ENCODE data around the gene MADD. TPM values are rescaled to one million over a fixed set of nuclear protein-coding genes. Genes with fewer than 3 reads are reported as not detected.

The MADD gene
- total RNA-seq, 2 experiments from 2014 or later: 161 to 178 TPM

GRCh38 chr11:47259232-47259977, 10.5 kb upstream of the MADD start:
- ChIA-PET CTCF (interaction anchor here (0.6 to 2.0 kb wide), 11 partner anchors 8 to 150 kb away, joined by 3 to 13 read pairs (median 6); partner anchors contain the start of gene ACP2), POLR2A (interaction anchor here (1.1 to 2.7 kb wide), 7 partner anchors 9 to 82 kb away, joined by 3 to 19 read pairs (median 4); partner anchors contain the start of genes ACP2, ARFGAP2 and DDB2)
- no peaks in the 10 kb centered on the region for H3K9me3 Mint-ChIP-seq
- Histone ChIP-seq H3K27me3 (ENCODE audit: control insufficient read depth in 1 of 2, insufficient read depth in 2 of 2, low read length in 2 of 2) (no peaks in the 10 kb centered on the region), H3K9me3 (ENCODE audit: control insufficient read depth in 1 of 2, insufficient read depth in 1 of 2, low read length in 2 of 2) (no peaks in the 10 kb centered on the region), H3K27ac (ENCODE audit: low read depth in 1 of 2, low read length in 2 of 2) (no peak overlapping the region), H3K4me1 (ENCODE audit: insufficient read depth, low read length) (peaks cover 17% of the 10 kb centered on the region), H3K4me3 (ENCODE audit: low read length) (no peak overlapping the region), H3K36me3 (ENCODE audit: insufficient read depth, low read length) (no peaks in the 10 kb centered on the region)
- H3K27me3 Mint-ChIP-seq: no peaks in the 10 kb centered on the region
- H3K4me1 Mint-ChIP-seq (ENCODE audit: low read depth): peaks cover 14% of the 10 kb centered on the region
- H3K27ac Mint-ChIP-seq: no peak overlapping the region
- DNase-seq (peak in 8 of 14 experiments; percentile 9 to 61 (median 30)), ATAC-seq (ENCODE audit: poor library complexity) (peak; percentile 82)
- no peak overlapping the region for H3K4me3 Mint-ChIP-seq
- peak; percentile 47 for TF ChIP-seq CTCF (IDR thresholded peaks at IDR 0.05)
- no peaks in the 10 kb centered on the region for H3K36me3 Mint-ChIP-seq (ENCODE audit: low read depth)
- intact Hi-C loops (cut with DNase I, micrococcal nuclease): loop anchor here in 1 of 2 experiments (1.0 kb wide), 1 partner anchor 82 kb away; no protein-coding TSS in a partner anchor

GRCh38 chr11:47260366-47260765, 9.6 kb upstream of the MADD start:
- H3K4me3 ChIP-seq (ENCODE audit: low read length): no peak overlapping the region
- Mint-ChIP-seq H3K27me3 (no peaks in the 10 kb centered on the region), H3K27ac (no peak overlapping the region), H3K9me3 (no peaks in the 10 kb centered on the region), H3K4me1 (ENCODE audit: low read depth) (peaks cover 12% of the 10 kb centered on the region), H3K36me3 (ENCODE audit: low read depth) (no peaks in the 10 kb centered on the region), H3K4me3 (no peak overlapping the region)
- no peaks in the 10 kb centered on the region for H3K9me3 ChIP-seq (ENCODE audit: control insufficient read depth in 1 of 2, insufficient read depth in 1 of 2, low read length in 2 of 2)
- CTCF ChIA-PET: interaction anchor here (1.5 to 1.7 kb wide), 3 partner anchors 12 to 73 kb away, joined by 6 to 8 read pairs (median 6); partner anchors contain the start of gene ACP2
- ATAC-seq (ENCODE audit: poor library complexity) (no peak), DNase-seq (no peak)
- no peak overlapping the region for H3K27ac ChIP-seq (ENCODE audit: low read depth in 1 of 2, low read length in 2 of 2)
- POLR2A ChIA-PET: interaction anchor here (1.2 to 2.7 kb wide), 2 partner anchors 8 to 45 kb away, joined by 4 to 19 read pairs; partner anchors contain the start of gene DDB2
- H3K36me3 ChIP-seq (ENCODE audit: insufficient read depth, low read length): no peaks in the 10 kb centered on the region
- TF ChIP-seq CTCF (IDR thresholded peaks at IDR 0.05): no peak
- H3K4me1 ChIP-seq (ENCODE audit: insufficient read depth, low read length): peaks cover 20% of the 10 kb centered on the region
- H3K27me3 ChIP-seq (ENCODE audit: control insufficient read depth in 1 of 2, insufficient read depth in 2 of 2, low read length in 2 of 2): no peaks in the 10 kb centered on the region
- intact Hi-C loops (cut with DNase I, micrococcal nuclease): no loop called here

GRCh38 chr11:47261291-47261800, 8.6 kb upstream of the MADD start:
- no peak for TF ChIP-seq CTCF (IDR thresholded peaks at IDR 0.05)
- DNase-seq (no peak), ATAC-seq (ENCODE audit: poor library complexity) (no peak)
- Mint-ChIP-seq H3K36me3 (ENCODE audit: low read depth) (no peaks in the 10 kb centered on the region), H3K4me1 (ENCODE audit: low read depth) (peaks cover 13% of the 10 kb centered on the region), H3K27ac (no peak overlapping the region), H3K4me3 (no peak overlapping the region), H3K27me3 (no peaks in the 10 kb centered on the region), H3K9me3 (no peaks in the 10 kb centered on the region)
- Histone ChIP-seq H3K36me3 (ENCODE audit: insufficient read depth, low read length) (no peaks in the 10 kb centered on the region), H3K9me3 (ENCODE audit: control insufficient read depth in 1 of 2, insufficient read depth in 1 of 2, low read length in 2 of 2) (no peaks in the 10 kb centered on the region), H3K27ac (ENCODE audit: low read depth in 1 of 2, low read length in 2 of 2) (no peak overlapping the region), H3K27me3 (ENCODE audit: control insufficient read depth in 1 of 2, insufficient read depth in 2 of 2, low read length in 2 of 2) (no peaks in the 10 kb centered on the region), H3K4me3 (ENCODE audit: low read length) (no peak overlapping the region), H3K4me1 (ENCODE audit: insufficient read depth, low read length) (peaks cover 28% of the 10 kb centered on the region)
- intact Hi-C loops (cut with DNase I, micrococcal nuclease): no loop called here
- ChIA-PET CTCF (no interaction called here), POLR2A (interaction anchor here (1.0 kb wide), 1 partner anchor 84 kb away, joined by 3 read pairs; no protein-coding TSS in a partner anchor)
